Stimulated activated effector memory CD8-positive, alpha-beta T cell treated with anti-CD3 and anti-CD28 coated beads, Interleukin-12 subunit alpha, Interleukin-12 subunit beta, amount 100 ng/mL, for 72 hours (primary cell): ENCODE results near the gene SHCBP1.
"Not testable (repeated sequence)": the region's sequence is repeated elsewhere in the genome, so short reads cannot be mapped to it uniquely, and the experiment has no call there.

Experiments used
- ATAC-seq: fragments of 150-1000 bp; cut with Tn5 transposase; 2 replicates; pipeline ENCODE4 v1.10.0; 2021
- DNase-seq, 2 donors: peaks; one replicate each; pipeline ENCODE4 v3.0.0; 2021 to 2022; ENCODE audit warnings: low spot score in 2 of 2
- H3K27ac Mint-ChIP-seq: one replicate; pipeline ENCODE4 v1.8.0; 2022; ENCODE audit warnings: mild to moderate bottlenecking, mixed read lengths
- H3K36me3 Mint-ChIP-seq: one replicate; pipeline ENCODE4 v1.8.0; 2022; ENCODE audit warnings: mild to moderate bottlenecking, mixed read lengths
- H3K4me1 Mint-ChIP-seq: one replicate; pipeline ENCODE4 v1.8.0; 2022; ENCODE audit warnings: mixed read lengths
- H3K4me3 Mint-ChIP-seq: one replicate; pipeline ENCODE4 v1.8.0; 2022; ENCODE audit warnings: mild to moderate bottlenecking, mixed read lengths
- H3K9me3 Mint-ChIP-seq: one replicate; pipeline ENCODE4 v1.8.0; 2022; ENCODE audit warnings: mixed read lengths

The SHCBP1 gene

DNA sequence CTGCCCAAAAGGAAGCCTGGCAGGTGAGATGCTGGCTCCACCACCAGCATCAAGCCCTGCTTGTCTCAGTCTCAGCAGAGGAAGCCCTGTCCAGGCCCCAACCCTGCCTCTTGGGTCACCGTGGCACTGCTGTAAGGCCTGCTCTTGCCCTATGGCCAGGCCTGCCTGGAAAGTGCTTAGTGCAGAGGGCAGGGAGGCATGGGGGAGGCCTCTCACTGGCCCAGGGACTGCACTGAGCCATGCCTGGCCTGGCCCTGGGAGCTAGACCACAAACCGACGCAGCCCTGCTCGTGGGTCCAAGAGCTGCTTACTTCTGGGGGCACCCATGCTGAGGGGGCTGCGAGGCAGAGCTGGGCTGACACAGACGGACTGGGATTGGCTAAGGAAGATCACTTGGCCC is 3.7 kb upstream of the SHCBP1 start:
- H3K4me1 Mint-ChIP-seq, result peaks cover 18% of the 10 kb centered on the region
- not testable (repeated sequence) for H3K4me3 Mint-ChIP-seq, ATAC-seq, H3K36me3 Mint-ChIP-seq, DNase-seq, H3K27ac Mint-ChIP-seq, H3K9me3 Mint-ChIP-seq

DNA sequence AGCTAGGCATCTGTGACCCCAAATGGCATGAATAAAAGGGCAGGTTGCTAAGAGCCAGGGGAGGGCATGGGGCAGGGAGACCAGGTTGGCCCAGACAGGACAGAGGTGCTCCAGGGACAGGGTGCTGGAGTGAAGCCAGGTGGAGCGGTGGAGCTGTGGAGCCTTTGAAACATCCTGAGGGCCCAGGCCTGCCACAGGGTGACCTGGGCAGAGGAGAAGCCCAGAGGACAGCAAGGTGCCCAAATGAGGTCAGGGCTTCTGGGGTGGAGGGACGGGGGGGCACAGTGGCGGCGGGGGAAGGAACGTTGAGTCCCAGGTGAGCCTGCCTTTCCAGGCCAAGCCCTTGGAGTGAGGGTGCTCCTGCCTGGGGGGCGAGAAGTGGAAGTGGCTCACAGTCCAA is 2.5 kb upstream of the SHCBP1 start:
- DNase-seq, H3K36me3 Mint-ChIP-seq, ATAC-seq, H3K4me3 Mint-ChIP-seq, H3K27ac Mint-ChIP-seq, H3K9me3 Mint-ChIP-seq: not testable (repeated sequence)
- peaks cover 18% of the 10 kb centered on the region for H3K4me1 Mint-ChIP-seq

DNA sequence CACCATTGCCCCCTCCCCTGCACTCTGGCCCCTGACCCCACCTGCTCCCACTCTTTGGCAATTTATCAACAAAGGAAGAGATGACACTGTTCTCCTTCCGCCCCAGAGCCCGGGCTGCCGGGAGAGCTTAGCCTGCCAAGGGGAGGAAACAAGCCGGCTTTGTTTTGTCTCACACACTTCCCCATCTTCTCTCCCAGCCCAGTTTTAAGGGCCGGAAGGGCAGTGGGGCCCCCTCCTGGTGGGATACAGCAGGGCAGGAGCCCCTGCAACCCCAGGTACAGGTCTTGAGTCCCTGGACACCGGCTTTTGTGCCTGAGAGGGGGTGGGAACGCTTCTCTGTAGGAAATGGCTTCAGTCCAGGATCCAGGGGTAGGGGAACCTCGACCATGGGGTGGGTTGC is 2.1 kb upstream of the SHCBP1 start:
- H3K9me3 Mint-ChIP-seq, ATAC-seq, DNase-seq, H3K27ac Mint-ChIP-seq, H3K36me3 Mint-ChIP-seq, H3K4me3 Mint-ChIP-seq: not testable (repeated sequence)
- peaks cover 18% of the 10 kb centered on the region for H3K4me1 Mint-ChIP-seq

DNA sequence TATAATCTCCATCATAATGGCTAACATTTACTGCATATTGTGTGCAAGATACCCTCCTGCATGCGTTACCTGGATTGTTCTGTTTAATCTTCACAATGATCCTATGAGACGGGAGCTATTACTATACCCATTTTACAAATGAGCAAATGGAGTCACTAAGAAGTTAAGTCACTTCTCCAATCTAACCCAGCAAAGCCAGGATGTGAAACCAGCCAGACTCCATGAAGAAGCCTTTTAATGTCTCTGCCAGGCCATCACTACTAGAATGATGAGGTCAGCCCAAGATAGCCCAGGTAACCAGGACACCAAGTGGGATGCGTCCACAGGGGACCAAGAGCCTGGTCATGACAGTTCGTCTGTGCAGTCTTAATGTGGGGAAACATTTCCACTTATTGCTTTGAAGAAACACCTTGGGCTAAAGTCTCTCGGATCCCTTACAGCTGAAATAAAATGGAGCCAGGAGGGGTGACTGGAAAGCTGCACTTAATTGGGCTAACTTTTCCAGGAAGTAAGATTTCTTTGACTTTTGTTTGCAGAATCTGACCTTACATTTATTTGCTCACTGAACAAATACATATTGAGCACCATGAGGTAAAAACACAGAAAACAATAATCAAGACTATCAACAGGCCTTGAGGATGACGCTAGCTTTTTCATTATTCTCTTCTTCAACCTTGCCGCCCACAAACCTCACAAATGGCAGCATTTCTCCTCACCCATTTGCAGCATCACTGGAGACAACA is 926 bp upstream of the SHCBP1 start:
- H3K4me1 Mint-ChIP-seq, result peaks cover 18% of the 10 kb centered on the region
- no peak for ATAC-seq
- no peak overlapping the region for H3K27ac Mint-ChIP-seq
- H3K9me3 Mint-ChIP-seq, result no peaks in the 10 kb centered on the region
- H3K36me3 Mint-ChIP-seq, result peaks cover 16% of the 10 kb centered on the region
- H3K4me3 Mint-ChIP-seq, result peak overlapping the region; percentile 86
- no peak for DNase-seq

DNA sequence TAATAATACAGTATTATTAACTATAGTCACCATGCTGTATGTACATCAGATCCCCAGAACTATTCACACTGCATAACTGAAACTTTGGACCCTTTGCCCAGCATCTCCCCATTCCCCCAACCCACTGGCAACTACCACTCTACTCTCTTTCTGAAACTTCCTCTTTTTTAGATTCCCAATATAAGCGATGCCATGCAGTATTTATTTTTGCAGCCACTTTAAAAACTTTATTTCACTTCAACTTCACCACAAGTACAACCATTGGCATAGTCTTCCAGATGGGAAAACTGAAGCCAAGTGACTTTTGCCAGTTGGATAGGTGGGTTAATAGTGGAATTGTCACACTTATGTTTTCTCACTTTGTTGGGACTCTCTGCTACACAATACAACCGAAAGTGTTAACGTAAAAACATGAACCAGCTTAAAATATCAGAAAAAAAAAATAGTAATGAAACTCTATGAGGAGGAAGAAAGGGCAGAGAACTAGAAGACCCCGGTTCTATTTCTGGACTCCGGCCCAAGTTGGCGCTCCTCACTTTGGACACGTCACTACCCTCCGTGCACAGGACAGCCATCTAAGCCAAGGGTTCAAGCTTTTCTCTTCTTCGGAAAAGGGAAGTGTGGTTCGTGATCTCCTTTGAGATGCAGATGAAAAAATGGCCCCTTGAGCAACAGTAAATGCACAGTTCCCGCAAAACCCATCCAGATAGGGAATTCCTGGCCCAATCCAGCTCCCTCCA is 743 bp downstream of the SHCBP1 start:
- peak overlapping the region; percentile 86 for H3K4me3 Mint-ChIP-seq
- ATAC-seq, result peak; percentile 33
- peak overlapping the region; percentile 93 for H3K27ac Mint-ChIP-seq
- H3K9me3 Mint-ChIP-seq, result no peaks in the 10 kb centered on the region
- H3K4me1 Mint-ChIP-seq, result peaks cover 18% of the 10 kb centered on the region
- H3K36me3 Mint-ChIP-seq, result peaks cover 32% of the 10 kb centered on the region
- peak in 1 of 2 donors; percentile 54 for DNase-seq

DNA sequence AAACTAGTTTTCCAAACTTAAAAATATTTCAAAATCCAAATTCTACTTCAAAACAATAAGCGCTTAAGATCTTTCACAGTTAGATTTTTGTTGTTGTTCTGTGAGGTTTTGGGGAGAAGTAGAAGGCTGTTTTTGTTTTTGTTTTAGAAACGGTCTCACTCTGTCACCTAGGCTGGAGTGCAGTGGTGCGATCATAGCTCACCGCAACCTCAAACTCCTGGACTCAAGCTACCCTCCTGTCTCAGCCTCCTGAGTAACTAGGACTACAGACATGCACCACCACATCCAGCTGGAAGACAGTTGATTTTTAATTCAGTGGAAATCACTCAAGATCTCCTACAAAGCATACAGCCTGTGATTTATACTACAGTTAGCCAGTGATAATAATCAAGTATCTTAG is 2.7 kb downstream of the SHCBP1 start:
- H3K4me3 Mint-ChIP-seq, result no peak overlapping the region
- ATAC-seq, result no peak
- peaks cover 18% of the 10 kb centered on the region for H3K4me1 Mint-ChIP-seq
- H3K27ac Mint-ChIP-seq, result no peak overlapping the region
- peaks cover 41% of the 10 kb centered on the region for H3K36me3 Mint-ChIP-seq
- no peak for DNase-seq
- H3K9me3 Mint-ChIP-seq, result no peaks in the 10 kb centered on the region

DNA sequence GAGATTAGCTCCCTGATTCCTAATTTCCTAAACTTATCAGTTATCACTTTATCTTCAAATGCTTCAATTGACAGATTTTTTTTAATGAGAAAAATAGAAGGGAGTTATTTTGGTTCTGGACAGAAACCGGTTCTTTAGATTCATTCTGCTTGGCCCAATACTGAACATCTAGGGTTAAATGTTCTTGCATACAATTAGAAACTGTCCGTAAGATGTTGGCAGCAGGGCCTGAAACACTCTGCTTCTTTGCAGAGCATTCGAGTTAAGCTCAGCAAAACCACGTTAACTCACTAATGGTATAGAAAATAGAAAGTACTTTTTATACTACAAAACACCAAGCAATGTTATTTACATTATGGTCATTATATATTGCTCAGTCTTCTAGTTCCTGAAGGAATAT is 7.2 kb downstream of the SHCBP1 start:
- Mint-ChIP-seq H3K4me3 (no peak overlapping the region), H3K9me3 (no peaks in the 10 kb centered on the region), H3K4me1 (no peaks in the 10 kb centered on the region), H3K27ac (no peak overlapping the region), H3K36me3 (peaks cover 57% of the 10 kb centered on the region)
- DNase-seq, result no peak
- ATAC-seq, result no peak

DNA sequence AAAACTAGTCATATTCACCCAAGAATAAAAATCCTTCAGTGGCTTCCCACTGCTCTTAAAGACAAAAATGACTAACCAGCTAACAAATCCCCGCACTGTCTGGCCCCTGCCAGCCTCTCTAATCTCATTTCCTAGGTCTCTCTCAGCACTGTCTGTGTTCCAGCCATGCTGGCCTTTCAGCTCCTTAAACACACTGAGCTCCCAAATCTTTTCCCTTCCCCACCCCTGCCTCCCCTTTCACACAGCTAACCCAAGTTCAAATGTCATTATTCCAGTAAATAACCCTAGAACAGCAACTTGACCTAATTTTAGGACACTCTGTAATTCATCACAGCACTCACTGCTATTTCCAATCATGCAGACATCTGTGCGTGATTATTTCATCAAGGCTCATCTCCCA is 7.8 kb downstream of the SHCBP1 start:
- Mint-ChIP-seq H3K9me3 (no peaks in the 10 kb centered on the region), H3K27ac (no peak overlapping the region), H3K4me3 (no peak overlapping the region), H3K36me3 (peaks cover 60% of the 10 kb centered on the region), H3K4me1 (no peaks in the 10 kb centered on the region)
- DNase-seq, result no peak
- no peak for ATAC-seq

DNA sequence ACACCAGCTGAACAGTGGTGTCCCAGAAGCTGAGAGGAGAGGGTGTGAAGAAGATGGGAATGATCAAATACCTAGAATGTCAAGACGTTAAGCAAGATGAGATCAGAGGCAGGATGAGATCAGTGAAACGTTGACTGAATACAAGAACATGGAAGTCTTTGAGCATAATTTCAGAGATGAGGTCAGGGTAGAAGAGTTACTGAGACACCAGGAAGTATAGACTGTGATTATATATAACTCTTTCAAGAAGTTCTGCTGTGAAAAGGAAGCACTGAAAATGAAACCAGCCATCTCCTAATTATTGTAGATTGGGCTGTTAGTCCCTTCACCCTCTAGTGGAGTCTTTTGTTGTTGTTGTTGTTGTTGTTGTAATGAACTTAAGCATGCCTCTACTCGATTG is 9.1 kb downstream of the SHCBP1 start:
- Mint-ChIP-seq H3K9me3 (no peaks in the 10 kb centered on the region), H3K27ac (no peak overlapping the region), H3K4me3 (no peak overlapping the region), H3K4me1 (no peaks in the 10 kb centered on the region), H3K36me3 (peaks cover 55% of the 10 kb centered on the region)
- ATAC-seq (peak; percentile 44), DNase-seq (no peak)

DNA sequence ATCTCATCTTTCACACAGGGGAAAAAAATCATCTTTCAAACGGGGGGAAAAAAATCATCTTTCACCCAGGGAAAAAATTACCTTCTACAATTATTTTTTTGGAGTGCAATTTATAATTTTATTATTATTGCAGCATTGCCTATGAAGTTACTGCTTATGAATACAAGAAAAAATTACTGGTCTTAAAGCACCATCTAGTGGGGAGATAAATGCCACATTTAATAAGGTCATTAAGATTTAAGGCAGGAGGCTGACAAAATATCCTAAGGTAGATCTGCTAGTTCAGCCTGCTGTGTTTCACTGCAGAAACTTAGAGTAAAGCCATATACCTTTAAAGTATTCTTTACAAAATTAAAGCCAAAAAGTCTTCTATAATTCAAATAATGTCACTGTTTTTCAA is 13.7 kb downstream of the SHCBP1 start:
- Mint-ChIP-seq H3K27ac (no peak overlapping the region), H3K9me3 (no peaks in the 10 kb centered on the region), H3K4me3 (no peak overlapping the region), H3K36me3 (peaks cover 52% of the 10 kb centered on the region), H3K4me1 (no peaks in the 10 kb centered on the region)
- DNase-seq (no peak), ATAC-seq (no peak)

DNA sequence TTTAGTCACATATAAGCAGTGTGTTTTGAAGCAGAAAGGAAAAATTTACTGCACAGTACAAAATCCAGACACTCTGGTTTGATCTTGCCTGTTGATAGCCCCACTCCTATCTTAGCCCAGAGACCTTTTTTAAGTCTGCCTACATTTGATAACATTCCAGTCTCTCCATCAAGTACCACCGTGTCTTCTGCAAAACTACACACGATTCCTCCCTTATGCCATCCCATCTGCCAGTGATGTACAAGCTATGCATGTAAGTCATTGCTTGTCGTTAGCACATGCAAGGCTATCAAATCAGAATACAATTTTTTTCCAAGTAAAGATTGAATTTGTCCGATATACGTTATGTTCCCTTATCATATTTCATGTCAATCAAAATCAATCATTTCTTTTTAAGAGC is 14.9 kb downstream of the SHCBP1 start:
- no peak for ATAC-seq
- Mint-ChIP-seq H3K27ac (no peak overlapping the region), H3K9me3 (no peaks in the 10 kb centered on the region), H3K4me3 (no peak overlapping the region), H3K4me1 (no peaks in the 10 kb centered on the region), H3K36me3 (peaks cover 55% of the 10 kb centered on the region)
- DNase-seq, result no peak

DNA sequence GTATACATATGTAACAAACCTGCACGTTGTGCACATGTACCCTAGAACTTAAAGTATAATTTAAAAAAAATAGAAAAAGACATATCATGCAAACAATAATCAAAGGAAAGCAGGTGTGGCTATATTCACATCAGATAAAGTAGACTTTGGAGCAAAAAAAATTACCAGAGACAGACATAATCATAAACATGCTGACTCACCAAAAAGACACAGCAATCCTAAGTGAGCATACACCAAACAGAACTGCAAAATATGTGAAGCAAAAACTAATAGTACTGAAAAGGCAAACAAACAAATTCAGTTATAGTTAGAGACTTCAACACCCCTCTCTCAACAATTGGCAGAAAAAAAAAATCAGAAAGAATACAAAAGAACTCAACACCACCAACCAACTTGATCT is 29.9 kb downstream of the SHCBP1 start:
- no peak overlapping the region for H3K27ac Mint-ChIP-seq
- peaks cover 22% of the 10 kb centered on the region for H3K36me3 Mint-ChIP-seq
- DNase-seq (no peak), ATAC-seq (no peak)
- no peak overlapping the region for H3K4me3 Mint-ChIP-seq
- peaks cover 6% of the 10 kb centered on the region for H3K9me3 Mint-ChIP-seq
- no peaks in the 10 kb centered on the region for H3K4me1 Mint-ChIP-seq

DNA sequence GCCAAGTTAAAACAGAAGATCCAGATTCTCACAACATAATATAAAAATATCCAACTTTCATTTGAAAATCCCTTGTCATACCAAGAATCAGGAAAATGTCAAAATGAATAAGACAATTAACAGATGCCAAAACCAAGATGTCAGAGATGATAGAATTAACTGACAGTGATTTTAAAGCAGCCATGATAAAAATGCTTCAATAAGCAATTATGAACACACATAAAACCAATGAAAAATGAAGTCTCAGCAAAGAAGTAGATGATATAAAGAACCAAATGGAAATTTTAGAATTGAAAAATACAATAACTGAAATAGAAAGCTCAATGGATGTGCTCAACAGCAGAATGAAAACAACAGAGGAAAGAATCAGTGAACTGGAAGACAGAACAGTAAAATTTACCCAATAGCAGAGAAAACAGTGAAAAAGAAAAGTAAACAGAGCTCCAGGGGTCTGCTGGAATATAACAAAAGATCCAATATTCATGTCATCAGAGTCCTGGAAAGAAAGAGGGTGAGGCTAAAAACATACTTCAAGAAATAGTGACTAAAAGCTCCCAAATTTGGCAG is 35.1 kb downstream of the SHCBP1 start:
- DNase-seq, result no peak
- no peak overlapping the region for H3K4me3 Mint-ChIP-seq
- H3K9me3 Mint-ChIP-seq, result peaks cover 14% of the 10 kb centered on the region
- H3K27ac Mint-ChIP-seq, result no peak overlapping the region
- peaks cover 4% of the 10 kb centered on the region for H3K4me1 Mint-ChIP-seq
- no peak for ATAC-seq
- peaks cover 29% of the 10 kb centered on the region for H3K36me3 Mint-ChIP-seq

DNA sequence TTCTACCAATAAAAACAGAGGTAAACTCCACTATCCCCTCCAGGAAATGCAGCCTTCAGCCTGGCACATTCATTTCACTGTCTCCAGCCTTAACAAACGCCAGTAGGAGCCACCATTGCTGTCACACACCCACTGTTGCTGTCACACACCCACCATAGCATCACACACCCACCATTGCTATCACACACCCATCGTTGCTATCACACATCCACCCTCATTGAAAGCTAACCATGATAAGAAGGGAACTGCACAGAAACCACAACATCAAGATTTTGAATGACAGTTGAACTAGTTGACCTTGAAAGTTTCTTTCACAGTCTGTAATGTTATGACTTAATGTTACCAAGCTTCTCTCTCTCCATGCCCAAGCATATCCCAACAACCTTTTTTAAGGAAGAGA is 38.1 kb downstream of the SHCBP1 start:
- no peak for DNase-seq
- Mint-ChIP-seq H3K4me3 (no peak overlapping the region), H3K4me1 (peaks cover 4% of the 10 kb centered on the region)

DNA sequence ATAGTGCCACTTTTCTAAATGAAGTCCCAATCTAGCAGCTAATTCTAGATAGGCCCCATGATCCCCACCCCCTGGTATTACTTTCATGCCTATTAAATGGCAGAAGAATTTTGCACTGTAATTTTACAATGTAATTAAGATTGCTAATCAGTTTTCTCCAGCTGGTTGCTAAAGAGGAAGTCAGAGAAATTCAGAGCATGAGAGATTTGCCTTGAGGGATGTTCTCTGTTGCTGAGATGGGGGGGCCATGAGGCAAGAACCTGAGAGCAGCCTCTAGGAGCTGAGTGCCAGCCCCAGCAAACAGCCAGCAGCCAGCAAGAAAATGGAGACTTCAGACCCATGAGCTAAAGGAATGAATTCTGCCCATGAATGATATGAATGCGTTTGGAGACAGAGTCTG is 38.9 kb downstream of the SHCBP1 start:
- Mint-ChIP-seq H3K9me3 (peaks cover 14% of the 10 kb centered on the region), H3K27ac (no peak overlapping the region), H3K4me1 (peaks cover 4% of the 10 kb centered on the region), H3K36me3 (peaks cover 36% of the 10 kb centered on the region), H3K4me3 (no peak overlapping the region)
- ATAC-seq (no peak), DNase-seq (no peak)

More for the DNA sequence above, 38.1 kb downstream of the SHCBP1 start:
- Mint-ChIP-seq H3K27ac (no peak overlapping the region), H3K9me3 (peaks cover 14% of the 10 kb centered on the region), H3K36me3 (peaks cover 36% of the 10 kb centered on the region)
- ATAC-seq, result peak; percentile 32
